H54 (cell line): ENCODE results near the gene PTPRCAP.

Experiments
- DNase-seq: peaks from one replicate; pipeline ENCODE4 v3.0.0; 2011; ENCODE audit warnings: low spot score, mixed read lengths; ENCODE audit not compliant: insufficient read length
- FAIRE-seq: peaks from 3 replicates; lab custom pipeline; 2011; peaks lifted over from hg19 to GRCh38; lab: Jason Lieb, UNC
- POLR2A ChIP-seq: IDR thresholded peaks from 2 replicates; pipeline ENCODE4 v1.6.1; 2011; ENCODE audit warnings: low read depth, mild to moderate bottlenecking, low read length

Gene PTPRCAP

GRCh38 chr11:67398661-67399563 lies 38.6 kb downstream of the PTPRCAP start:
- TF ChIP-seq POLR2A, result no peak
- DNase-seq (no peak), FAIRE-seq (no peak)

- no peak for FAIRE-seq
- no peak for TF ChIP-seq POLR2A
- DNase-seq, result no peak
Measured at GRCh38 chr11:67397986-67398660, 39.4 kb downstream of the PTPRCAP start.

GRCh38 chr11:67397536-67397935 lies 39.9 kb downstream of the PTPRCAP start:
- FAIRE-seq (no peak), DNase-seq (no peak)
- TF ChIP-seq POLR2A, result no peak

GRCh38 chr11:67396587-67397389 lies 40.7 kb downstream of the PTPRCAP start:
- TF ChIP-seq POLR2A, result no peak
- FAIRE-seq (no peak), DNase-seq (no peak)

- FAIRE-seq (no peak), DNase-seq (no peak)
- no peak for TF ChIP-seq POLR2A
Measured at GRCh38 chr11:67396259-67396581, 41.3 kb downstream of the PTPRCAP start.

GRCh38 chr11:67395555-67396258 lies 41.8 kb downstream of the PTPRCAP start:
- FAIRE-seq (no peak), DNase-seq (no peak)
- no peak for TF ChIP-seq POLR2A

GRCh38 chr11:67393990-67394389 lies 43.5 kb downstream of the PTPRCAP start:
- FAIRE-seq (no peak), DNase-seq (no peak)
- TF ChIP-seq POLR2A, result no peak

- TF ChIP-seq POLR2A, result no peak
- FAIRE-seq (no peak), DNase-seq (no peak)
Measured at GRCh38 chr11:67393437-67393836, 44.0 kb downstream of the PTPRCAP start.

GRCh38 chr11:67392183-67392715 lies 45.2 kb downstream of the PTPRCAP start:
- FAIRE-seq (no peak), DNase-seq (no peak)
- TF ChIP-seq POLR2A, result no peak

GRCh38 chr11:67391304-67392182 lies 45.9 kb downstream of the PTPRCAP start, which contains the start of gene RAD9A:
Gene RAD9A (plus strand): TSS chr11:67391986. CDS start chr11:67392045, 59 bp downstream.
- FAIRE-seq (no peak), DNase-seq (peak; percentile 97)
- TF ChIP-seq POLR2A, result peak; percentile 71

- no peak for FAIRE-seq
- no peak for DNase-seq
- no peak for TF ChIP-seq POLR2A
Measured at GRCh38 chr11:67390947-67391303, 46.6 kb downstream of the PTPRCAP start.

- FAIRE-seq, result no peak
- no peak for DNase-seq
Measured at GRCh38 chr11:67389477-67389876, 48.0 kb downstream of the PTPRCAP start.

More at GRCh38 chr11:67389477-67389876, 48.0 kb downstream of the PTPRCAP start:
- no peak for TF ChIP-seq POLR2A
